GM04503 (cell line): ENCODE measurements around the gene CSNK1G1.
A peak's percentile ranks its signal among the peaks of the same experiment; 100 is the strongest.
"Not testable (repeated sequence)": the region's sequence is repeated elsewhere in the genome, so short reads cannot be mapped to it uniquely, and the experiment has no call there.

Source experiments
- DNase-seq: peaks from one replicate; pipeline ENCODE4 v3.0.0-alpha.2; 2012; ENCODE audit warnings: low read depth

The CSNK1G1 gene

DNA sequence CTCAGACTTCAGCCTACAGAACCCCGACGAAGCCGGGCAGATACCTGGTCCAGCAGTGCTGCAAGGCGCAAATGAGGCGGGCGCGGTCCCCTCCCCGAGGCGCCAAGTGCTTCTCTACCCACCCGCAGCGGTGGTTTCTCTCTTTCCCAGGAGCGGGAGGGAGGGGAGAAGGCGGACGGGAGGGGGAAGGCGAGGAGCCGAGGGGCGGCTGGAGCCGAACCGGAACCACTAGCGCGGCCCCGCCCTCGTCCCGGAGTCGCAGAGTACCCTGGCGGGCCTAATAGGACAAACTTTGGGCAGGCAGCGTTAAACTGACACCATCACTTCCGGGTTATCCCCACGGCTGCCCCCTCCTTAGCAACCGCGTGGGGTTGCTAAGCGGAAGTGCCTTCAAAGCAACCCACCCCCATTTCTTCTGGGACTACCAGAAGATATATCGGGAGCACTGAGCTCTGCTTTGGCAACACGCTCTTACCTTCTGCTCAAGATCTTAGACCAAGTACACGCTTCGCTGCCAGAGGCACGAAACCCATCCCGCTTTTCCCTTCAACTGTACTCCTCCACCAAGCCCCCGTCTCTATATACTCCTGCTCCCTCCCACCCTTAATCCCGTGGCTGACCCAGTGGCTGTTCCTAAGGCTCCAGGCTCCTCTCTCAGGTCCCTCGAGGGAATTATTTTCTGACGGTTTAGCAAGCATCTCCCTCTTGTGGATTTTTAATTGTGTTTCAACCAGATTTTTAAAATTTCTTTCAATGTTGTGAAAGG is at the start of gene CSNK1G1:
Gene CSNK1G1 (minus strand): TSS at position 230 of the 766 bp plus-strand sequence. CDS start 55,674 bp downstream, outside the sequence.
- DNase-seq, result peak; percentile 90

DNA sequence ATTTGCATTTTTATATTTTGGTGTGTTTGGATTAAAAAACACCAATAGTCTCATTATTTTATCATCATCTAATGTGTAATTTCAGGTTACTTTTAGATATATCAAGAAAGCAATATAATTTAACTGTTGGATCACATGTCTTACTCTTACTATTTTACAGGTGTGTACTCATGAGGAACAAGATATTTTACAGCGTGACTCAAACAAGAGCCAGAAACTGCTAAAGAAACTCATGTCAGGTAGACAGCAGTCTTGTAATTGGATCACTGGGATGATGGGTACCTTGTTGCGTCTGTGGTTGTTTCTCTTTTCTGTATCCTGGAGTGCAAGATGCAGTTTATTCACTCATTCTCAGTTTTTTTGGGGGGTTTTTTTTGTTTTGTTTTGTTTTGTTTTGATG is 44.6 kb upstream of the CSNK1G1 start:
- no peak for DNase-seq

- no peak for DNase-seq
Observed at GRCh38 chr15:64398575-64398974, 42.6 kb upstream of the CSNK1G1 start.

DNA sequence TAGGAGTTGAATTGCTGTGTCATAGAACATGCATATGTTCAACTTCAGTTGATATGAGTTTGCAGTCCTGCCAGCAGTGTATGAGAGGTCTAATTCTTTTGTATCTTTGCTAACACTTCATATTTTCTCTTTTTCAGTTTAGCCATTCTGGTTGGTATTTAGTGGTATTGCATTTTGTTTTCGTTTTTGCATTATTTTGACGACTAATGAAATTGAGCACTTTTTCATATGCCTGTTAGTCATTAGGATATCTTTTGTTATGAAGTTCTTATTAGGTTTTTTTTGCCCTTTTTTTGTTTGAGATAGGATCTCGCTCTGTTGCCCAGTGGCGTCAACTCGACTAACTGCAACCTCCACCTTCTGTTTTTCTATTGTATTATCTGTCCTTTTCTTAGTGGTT is 40.8 kb upstream of the CSNK1G1 start:
- DNase-seq, result no peak

DNA sequence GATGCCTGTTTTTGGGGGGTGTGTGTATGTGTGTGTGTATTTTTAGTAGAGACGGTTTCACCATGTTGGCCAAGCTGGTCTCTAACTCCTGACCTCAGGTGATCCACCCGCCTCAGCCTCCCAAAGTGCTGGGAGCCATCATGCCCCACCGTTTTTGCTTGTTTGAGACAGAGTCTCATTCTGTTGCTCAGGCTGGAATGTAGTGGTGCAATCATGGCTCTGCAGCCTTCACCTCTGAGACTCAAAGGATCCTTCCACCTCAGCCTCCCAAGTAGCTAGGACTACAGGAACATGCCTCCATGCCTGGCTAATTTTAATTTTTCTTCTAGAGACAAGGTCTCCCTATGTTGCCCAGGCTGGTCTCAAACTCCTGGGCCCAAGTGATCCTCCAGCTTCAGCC is 36.5 kb upstream of the CSNK1G1 start:
- not testable (repeated sequence) for DNase-seq

DNA sequence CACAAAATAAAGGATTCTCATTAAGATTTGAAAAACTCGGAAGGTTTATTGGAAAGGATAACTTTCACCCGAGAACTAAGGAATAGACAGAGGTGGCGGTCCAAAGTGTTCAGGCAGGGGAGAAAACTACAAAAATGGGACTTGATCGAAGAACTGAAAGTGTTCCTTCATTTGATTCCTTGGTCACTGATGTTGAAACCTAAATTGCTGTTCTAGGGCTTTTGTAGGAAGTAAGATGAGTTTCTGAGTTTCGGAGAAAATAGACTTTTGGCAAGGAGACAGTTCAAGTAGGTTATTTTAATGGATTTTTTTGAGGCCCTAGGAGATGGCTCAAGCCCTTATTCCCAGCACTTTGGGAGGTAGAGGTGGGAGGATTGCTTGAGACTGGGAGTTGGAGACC is 33.1 kb upstream of the CSNK1G1 start:
- DNase-seq, result no peak

DNA sequence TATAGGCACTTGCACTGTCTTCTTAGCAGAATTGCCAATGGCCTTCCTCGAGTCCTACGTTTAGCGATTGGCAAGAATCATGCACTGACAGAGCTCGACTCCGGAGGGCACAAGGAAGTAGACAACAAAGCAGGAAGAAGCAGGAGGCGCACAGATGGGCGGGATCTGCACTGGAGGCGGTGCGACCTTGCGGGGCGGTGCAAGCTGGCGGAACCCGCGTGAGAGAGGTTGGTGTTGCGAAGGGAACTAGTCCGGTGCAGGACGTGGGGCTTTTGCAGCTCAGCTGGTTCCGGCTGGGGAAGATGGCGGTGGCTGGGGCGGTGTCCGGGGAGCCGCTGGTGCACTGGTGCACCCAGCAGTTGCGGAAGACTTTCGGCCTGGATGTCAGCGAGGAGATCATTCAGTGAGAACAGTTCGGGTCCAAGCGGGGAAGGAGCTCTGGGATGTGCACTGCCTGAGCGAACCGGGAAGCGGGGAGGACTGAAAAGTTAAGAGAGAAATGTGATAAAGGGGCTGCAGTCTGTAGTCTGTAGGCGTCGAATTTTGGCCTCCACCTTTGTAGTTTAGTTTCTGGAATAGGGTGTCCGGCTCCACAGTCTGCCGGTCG is 31.7 kb upstream of the CSNK1G1 start, which contains the start of gene TRIP4:
Gene TRIP4 (plus strand): TSS at position 275 of the 607 bp plus-strand sequence. CDS start 28 bp downstream, at position 303.
- peak; percentile 89 for DNase-seq

- no peak for DNase-seq
Observed at GRCh38 chr15:64386291-64386690, 30.3 kb upstream of the CSNK1G1 start.

GRCh38 chr15:64383760-64384159 is 27.8 kb upstream of the CSNK1G1 start:
- no peak for DNase-seq

- peak; percentile 72 for DNase-seq
Observed at GRCh38 chr15:64381000-64381751, 25.2 kb upstream of the CSNK1G1 start, which contains the start of gene PCLAF. Gene PCLAF (minus strand): TSS chr15:64381441. CDS start chr15:64381371, 70 bp downstream.

GRCh38 chr15:64380130-64380870 is 24.3 kb upstream of the CSNK1G1 start:
- not testable (repeated sequence) for DNase-seq

GRCh38 chr15:64379216-64379960 is 23.4 kb upstream of the CSNK1G1 start:
- DNase-seq, result no peak

DNA sequence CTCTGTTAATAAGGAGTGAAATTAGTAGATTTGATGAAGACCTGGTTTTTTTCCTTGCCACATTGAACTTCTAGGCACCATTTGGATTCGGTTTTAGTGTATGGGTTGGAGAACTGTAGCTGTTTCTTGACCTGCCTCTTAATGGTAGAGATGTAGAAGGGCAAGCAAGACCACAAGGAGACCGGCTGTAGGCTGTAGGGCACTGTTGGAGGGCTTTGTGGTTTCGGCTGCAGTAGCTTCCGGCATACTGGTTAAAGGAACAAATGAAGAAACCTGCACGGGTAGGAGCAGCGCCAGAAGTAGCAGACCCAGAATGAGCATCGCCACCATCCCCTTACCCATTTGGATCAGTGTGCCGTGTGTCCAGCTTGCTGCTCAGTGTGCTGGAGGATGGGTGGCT is 17.4 kb upstream of the CSNK1G1 start:
- DNase-seq, result no peak

GRCh38 chr15:64371383-64371782 is 15.4 kb upstream of the CSNK1G1 start:
- not testable (repeated sequence) for DNase-seq

DNA sequence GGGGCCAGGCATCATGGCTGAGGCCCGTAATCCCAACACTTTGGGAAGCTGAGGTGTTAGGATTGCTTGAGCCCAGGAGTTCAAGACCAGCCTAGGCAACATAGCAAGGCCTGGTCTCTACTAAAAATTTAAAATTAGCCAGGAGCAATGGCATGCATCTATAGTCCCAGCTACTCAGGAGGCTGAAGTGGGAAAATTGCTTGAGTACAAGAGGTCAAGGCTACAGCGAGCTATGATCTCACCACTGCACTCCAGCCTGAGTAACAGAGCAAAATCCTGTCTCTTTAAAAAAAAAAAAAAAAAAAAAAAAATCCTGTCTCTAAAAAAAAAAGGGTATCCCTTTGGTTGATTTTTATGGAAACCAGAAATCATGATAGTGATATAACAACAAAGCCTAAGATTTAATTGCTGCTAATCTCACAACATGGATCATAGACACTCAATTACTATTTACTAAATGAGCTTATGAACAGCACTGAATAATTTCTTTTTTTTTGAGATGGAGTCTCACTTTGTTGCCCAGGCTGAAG is 13.2 kb upstream of the CSNK1G1 start:
- no peak for DNase-seq

GRCh38 chr15:64361259-64361658 is 5.3 kb upstream of the CSNK1G1 start:
- DNase-seq, result no peak

DNA sequence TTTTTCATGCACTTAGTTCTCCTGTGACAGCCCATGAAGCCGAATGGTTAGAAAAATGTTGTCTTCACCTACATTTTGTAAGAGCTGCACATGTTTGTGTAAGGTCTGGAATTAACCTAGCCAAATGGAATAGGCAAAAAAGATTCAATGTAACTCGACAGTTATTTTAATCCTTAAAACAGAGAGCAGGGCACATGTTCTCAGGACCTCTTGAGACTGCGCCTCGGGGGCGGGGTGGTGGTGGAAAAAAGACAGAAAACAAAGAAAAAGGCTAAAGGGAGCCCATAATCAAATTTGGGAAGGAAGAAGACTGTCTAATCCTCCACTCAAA is 702 bp upstream of the CSNK1G1 start:
- DNase-seq, result no peak

DNA sequence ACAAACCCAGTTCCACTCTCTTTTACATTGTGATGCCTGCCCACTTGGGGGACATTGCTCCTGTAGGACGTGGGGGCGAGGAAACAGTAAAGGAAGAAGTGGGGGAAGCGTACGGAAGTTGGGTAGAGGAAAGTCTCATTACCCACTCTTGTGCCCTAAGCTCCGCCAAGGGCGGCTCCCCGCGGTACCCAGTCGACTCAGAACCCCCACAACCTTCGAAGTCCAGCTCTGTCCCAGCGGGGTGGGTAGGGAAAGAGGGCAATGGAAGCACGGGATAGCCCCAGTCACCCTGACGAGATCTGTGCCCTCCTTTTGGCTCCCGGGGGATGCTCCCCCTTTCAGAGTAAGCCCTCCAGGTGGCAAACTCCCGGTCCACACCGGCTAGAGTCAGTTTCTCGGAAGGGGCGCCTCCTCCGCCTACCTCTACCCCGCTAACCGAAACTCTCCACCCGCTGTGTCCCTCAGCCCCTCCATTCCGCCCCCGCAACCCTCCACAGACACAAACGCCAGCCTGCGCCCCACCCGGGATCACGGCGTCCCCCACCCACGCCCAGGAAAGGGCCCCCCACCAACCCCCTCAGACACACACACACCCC is 527 bp downstream of the CSNK1G1 start:
- DNase-seq, result no peak

DNA sequence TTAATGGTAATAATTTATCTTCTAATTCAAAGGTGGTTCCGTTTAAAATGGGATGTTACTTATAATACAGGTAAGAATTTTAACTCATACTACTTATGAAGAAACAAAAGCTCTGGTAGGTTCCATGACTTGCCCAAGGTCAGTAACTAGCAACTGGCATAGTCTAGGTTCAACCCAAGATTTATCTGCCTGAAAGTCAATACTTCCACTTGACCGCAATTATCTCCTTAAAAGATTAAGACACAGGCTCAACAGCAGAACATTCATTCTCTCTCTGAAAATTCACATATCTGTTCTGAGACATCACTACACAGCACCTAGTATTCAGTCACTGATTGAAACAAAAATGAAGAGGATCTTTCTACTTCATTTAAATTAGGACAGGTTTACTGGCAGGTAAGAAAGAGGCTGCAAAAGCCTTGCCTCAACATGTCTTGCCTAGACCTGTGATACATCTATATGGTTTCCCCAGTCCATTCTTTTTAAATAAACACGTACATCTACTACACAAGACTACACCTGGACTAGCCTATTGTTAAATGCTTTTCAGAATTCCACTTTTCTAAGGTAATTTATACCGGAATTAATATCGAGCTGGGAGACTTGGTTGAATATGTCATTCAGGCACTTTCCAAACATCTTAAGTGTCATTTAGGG is 1.2 kb downstream of the CSNK1G1 start:
- DNase-seq, result no peak

DNA sequence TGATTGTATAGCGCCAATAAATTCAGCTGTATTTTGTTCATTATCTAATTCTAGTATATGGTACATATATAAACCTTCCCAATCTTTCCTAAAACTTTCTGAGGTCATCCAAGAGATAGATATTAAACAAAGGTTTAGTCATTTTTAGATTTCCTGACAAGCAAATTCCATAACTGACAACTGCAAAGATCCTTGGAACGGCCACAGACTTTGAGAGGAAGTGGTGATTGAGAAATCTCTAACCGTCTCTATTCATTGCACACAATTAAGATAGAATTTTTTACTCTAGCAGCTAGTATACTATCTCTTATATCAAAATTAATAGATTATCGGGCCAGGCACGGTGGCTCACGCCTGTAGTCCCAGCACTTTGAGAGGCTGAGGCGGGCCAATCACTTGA is 4.7 kb downstream of the CSNK1G1 start:
- no peak for DNase-seq
